Fibroblast of villous mesenchyme (primary cell): ENCODE measurements around the gene IL17B. TPM values are rescaled to one million over a fixed set of nuclear protein-coding genes. Genes with fewer than 3 reads are reported as not detected.

ENCODE experiments used
- DNase-seq: peaks from one replicate; pipeline ENCODE4 v3.0.0-alpha.2; 2010; ENCODE audit warnings: low read depth
- H3K4me3 ChIP-seq: 2 replicates; pipeline ENCODE4 v1.5.1; 2011; ENCODE audit warnings: low read depth, mild to moderate bottlenecking, low read length
- CTCF ChIP-seq: IDR thresholded peaks from 2 replicates; pipeline ENCODE4 v1.5.1; 2012; ENCODE audit warnings: low read depth, mild to moderate bottlenecking, low read length; ENCODE audit not compliant: insufficient read depth
- total RNA-seq: library from RNA; depleted of rRNA; stranded (reverse); fragments of >200 nt; gene quantifications from 2 replicates; pipeline ENCODE4 v1.2.3, GENCODE V29; 2012

Gene IL17B
- total RNA-seq, 1 donor: not detected

- no peak for TF ChIP-seq CTCF
- DNase-seq: peak; percentile 55
- H3K4me3 ChIP-seq: no peak overlapping the region
These were observed 45.2 kb downstream of the IL17B start for GRCh38 chr5:149333711-149334443.

DNA sequence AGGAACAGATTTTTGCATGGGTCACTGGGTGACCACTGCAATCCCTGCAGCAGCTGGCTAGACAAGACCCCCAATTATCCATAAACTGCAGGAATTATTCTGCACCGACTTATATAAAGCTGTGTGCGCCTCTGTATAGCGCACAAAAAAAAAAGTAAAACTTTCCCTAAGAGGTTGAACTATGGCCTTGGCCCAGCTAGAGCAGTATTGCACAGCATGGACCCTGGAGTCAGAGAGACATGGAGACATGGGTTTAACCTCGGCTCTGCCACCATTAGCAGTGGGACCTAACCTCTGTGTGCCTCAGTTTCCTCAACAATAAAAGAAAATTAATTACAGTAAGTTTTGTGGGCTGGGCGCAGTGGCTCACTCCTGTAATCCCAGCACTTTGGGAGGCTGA lies 50.9 kb downstream of the IL17B start:
- TF ChIP-seq CTCF: no peak
- DNase-seq: no peak

GRCh38 chr5:149326611-149327010 lies 52.5 kb downstream of the IL17B start:
- TF ChIP-seq CTCF: no peak
- DNase-seq: no peak
- H3K4me3 ChIP-seq: no peak overlapping the region

More for the DNA sequence above, 50.9 kb downstream of the IL17B start:
- no peak overlapping the region for H3K4me3 ChIP-seq

- no peak for DNase-seq
- no peak for TF ChIP-seq CTCF
These were observed 53.2 kb downstream of the IL17B start for GRCh38 chr5:149325894-149326293.

DNA sequence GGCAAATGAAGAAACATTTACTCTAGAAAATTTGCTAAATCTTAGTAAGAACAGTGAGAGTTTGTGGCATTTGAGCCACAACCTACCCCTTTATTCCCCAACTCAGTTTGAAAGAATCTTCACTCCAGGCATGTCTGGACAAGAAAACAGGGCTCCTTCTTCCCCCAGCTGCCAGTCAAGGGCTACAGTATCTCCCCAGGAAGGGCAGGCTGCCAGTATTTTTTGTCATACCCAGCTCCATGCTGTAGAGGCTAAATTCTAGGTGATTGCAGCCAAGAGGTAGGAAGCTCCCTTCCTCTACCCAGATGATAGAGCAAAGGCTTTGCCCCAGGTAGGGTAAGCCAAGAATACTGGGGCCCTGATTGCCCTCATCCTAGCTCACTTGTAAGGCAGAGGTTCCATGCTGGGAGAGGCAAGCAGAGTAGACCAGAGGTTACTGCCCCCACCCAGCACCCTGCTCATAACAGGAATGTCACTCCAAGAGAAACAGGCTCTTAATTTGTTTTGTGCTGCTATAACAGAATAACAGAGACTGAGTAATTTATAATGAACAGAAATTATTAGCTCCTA lies 53.8 kb downstream of the IL17B start:
- H3K4me3 ChIP-seq: no peak overlapping the region
- TF ChIP-seq CTCF: no peak
- no peak for DNase-seq

More at GRCh38 chr5:149325894-149326293, 53.2 kb downstream of the IL17B start:
- no peak overlapping the region for H3K4me3 ChIP-seq

- no peak for TF ChIP-seq CTCF
- H3K4me3 ChIP-seq: no peak overlapping the region
- no peak for DNase-seq
These were observed 54.5 kb downstream of the IL17B start for GRCh38 chr5:149324641-149325040.

Other genes with a start within 250 kb of the IL17B start
- 22.2 and 32.8 TPM in 2 replicates for gene ABLIM3, start 237.8 kb downstream of the IL17B start, total RNA-seq
- 10.8 and 11.9 TPM in 2 replicates for gene AFAP1L1, start 107.4 kb downstream of the IL17B start, total RNA-seq
- 27.6 and 28.7 TPM in 2 replicates for gene GRPEL2, start 33.8 kb downstream of the IL17B start, total RNA-seq
- 6.4 and 11.7 TPM in 2 replicates for gene PCYOX1L, start 21.2 kb downstream of the IL17B start, total RNA-seq
- gene CSNK1A1, start 172.1 kb upstream of the IL17B start, total RNA-seq: 386 and 487 TPM in 2 replicates
- gene ARHGEF37, start 202.2 kb upstream of the IL17B start, total RNA-seq: 0.43 and 0.64 TPM in 2 replicates